GM12891 (cell line): ENCODE data around the gene PABPN1L.

Source experiments
- PAX5 ChIP-seq: IDR thresholded peaks from 2 replicates; pipeline ENCODE4 v1.6.1; 2011; ENCODE audit warnings: low read length, moderate library complexity, mild to moderate bottlenecking; ENCODE audit not compliant: insufficient read depth, severe bottlenecking
- POLR2A ChIP-seq: IDR thresholded peaks from 2 replicates; pipeline ENCODE4 v1.6.1; 2011; ENCODE audit warnings: low read depth, low read length, control low read depth
- POLR2AphosphoS5 ChIP-seq: IDR thresholded peaks from 2 replicates; pipeline ENCODE4 v1.6.1; 2011; ENCODE audit warnings: low read depth, low read length, control low read depth
- POU2F2 ChIP-seq: IDR thresholded peaks from 2 replicates; pipeline ENCODE4 v1.6.1; 2011; ENCODE audit warnings: low read depth, mild to moderate bottlenecking, control low read depth, low read length, moderate library complexity
- SPI1 ChIP-seq: IDR thresholded peaks from 2 replicates; pipeline ENCODE4 v1.6.1; 2011; ENCODE audit warnings: low read depth, low read length, control low read depth
- TAF1 ChIP-seq: IDR thresholded peaks from 2 replicates; pipeline ENCODE4 v1.6.1; 2011; ENCODE audit warnings: low read depth, low read length, control low read depth

DNA sequence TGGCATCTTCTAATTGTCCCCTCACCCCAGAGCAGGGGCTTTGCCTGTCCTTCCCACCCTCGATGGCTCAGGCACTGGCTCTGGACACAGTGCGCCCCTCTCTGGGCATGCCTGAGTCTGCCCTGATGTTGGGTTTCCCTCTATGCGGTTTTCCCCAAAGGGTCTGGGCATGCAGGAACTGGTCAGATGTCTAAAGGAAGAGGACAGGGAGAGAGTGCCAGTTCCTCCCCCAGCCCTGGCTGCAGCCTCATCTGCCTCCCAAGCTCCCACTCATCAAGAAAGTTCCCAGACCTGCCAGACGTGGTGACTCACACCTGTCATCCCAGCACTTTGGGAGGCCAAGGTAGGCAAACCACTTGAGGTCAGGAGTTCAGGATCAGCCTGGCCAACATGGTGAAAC lies 41.3 kb upstream of the PABPN1L start:
- TF ChIP-seq POLR2AphosphoS5: no peak
- TF ChIP-seq POLR2A: no peak
- TF ChIP-seq TAF1: no peak
- no peak for TF ChIP-seq SPI1
- no peak for TF ChIP-seq PAX5
- no peak for TF ChIP-seq POU2F2
